Muscle layer of colon (tissue), 2 donors: ENCODE results near the gene TUFT1.

Source experiments
- H3K27ac ChIP-seq: one replicate; pipeline ENCODE4 v1.7.0; 2013; ENCODE audit warnings: low read depth, mild to moderate bottlenecking, low read length, moderate library complexity
- H3K27me3 ChIP-seq, 2 donors: one replicate each; pipeline ENCODE4 v1.7.0; 2013; ENCODE audit warnings: low read length in 2 of 2, mild to moderate bottlenecking in 2 of 2; ENCODE audit not compliant: insufficient read depth in 2 of 2, control insufficient read depth in 1 of 2
- H3K36me3 ChIP-seq: one replicate; pipeline ENCODE4 v1.7.0; 2013; ENCODE audit warnings: mild to moderate bottlenecking, low read length; ENCODE audit not compliant: insufficient read depth
- H3K4me1 ChIP-seq: one replicate; pipeline ENCODE4 v1.7.0; 2013; ENCODE audit warnings: mild to moderate bottlenecking, low read length; ENCODE audit not compliant: insufficient read depth
- H3K4me3 ChIP-seq, 2 donors: one replicate each; pipeline ENCODE4 v1.7.0; 2013; ENCODE audit warnings: low read length in 2 of 2, low read depth in 1 of 2, mild to moderate bottlenecking in 1 of 2, moderate library complexity in 1 of 2
- H3K9ac ChIP-seq: one replicate; pipeline ENCODE4 v1.7.0; 2013; ENCODE audit warnings: low read length
- H3K9me3 ChIP-seq: one replicate; pipeline ENCODE4 v1.7.0; 2013; ENCODE audit warnings: mild to moderate bottlenecking, low read length
- donor health status: abdominal sarcoma.
- donor health status: Adenocarcinoma of cecum.

TUFT1 gene

DNA sequence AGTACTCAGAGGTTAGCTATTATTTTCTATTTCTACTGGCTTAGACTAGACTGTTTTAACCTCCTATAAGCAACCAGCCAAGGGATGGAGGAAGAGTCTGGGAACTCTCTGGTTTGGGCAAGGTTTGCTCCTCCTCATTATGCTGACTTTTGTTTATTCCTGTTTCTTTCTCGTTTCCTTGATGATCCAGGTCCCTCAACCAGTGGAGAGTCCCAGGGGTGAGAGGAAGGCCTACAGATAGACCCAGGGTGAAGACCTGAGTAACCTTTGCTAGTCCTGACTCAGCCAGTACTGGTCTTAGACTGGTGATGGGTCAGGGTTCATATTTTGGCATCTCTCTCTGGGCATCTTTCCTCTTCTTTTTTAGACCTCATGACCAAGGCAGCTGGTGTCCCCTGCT, 5.4 kb downstream of the TUFT1 start:
- H3K9me3 ChIP-seq = no peaks in the 10 kb centered on the region
- peaks cover 33% of the 10 kb centered on the region for H3K4me1 ChIP-seq
- no peak overlapping the region for H3K4me3 ChIP-seq
- no peak overlapping the region for H3K27ac ChIP-seq
- no peak overlapping the region for H3K9ac ChIP-seq
- H3K27me3 ChIP-seq = no peaks in the 10 kb centered on the region
- H3K36me3 ChIP-seq = no peaks in the 10 kb centered on the region

GRCh38 chr1:151546011-151546925, 6.2 kb downstream of the TUFT1 start:
- no peak overlapping the region for H3K4me3 ChIP-seq
- H3K9me3 ChIP-seq = no peaks in the 10 kb centered on the region
- H3K4me1 ChIP-seq = peaks cover 29% of the 10 kb centered on the region
- H3K36me3 ChIP-seq = no peaks in the 10 kb centered on the region
- H3K9ac ChIP-seq = no peak overlapping the region
- H3K27ac ChIP-seq = no peak overlapping the region
- no peaks in the 10 kb centered on the region for H3K27me3 ChIP-seq

DNA sequence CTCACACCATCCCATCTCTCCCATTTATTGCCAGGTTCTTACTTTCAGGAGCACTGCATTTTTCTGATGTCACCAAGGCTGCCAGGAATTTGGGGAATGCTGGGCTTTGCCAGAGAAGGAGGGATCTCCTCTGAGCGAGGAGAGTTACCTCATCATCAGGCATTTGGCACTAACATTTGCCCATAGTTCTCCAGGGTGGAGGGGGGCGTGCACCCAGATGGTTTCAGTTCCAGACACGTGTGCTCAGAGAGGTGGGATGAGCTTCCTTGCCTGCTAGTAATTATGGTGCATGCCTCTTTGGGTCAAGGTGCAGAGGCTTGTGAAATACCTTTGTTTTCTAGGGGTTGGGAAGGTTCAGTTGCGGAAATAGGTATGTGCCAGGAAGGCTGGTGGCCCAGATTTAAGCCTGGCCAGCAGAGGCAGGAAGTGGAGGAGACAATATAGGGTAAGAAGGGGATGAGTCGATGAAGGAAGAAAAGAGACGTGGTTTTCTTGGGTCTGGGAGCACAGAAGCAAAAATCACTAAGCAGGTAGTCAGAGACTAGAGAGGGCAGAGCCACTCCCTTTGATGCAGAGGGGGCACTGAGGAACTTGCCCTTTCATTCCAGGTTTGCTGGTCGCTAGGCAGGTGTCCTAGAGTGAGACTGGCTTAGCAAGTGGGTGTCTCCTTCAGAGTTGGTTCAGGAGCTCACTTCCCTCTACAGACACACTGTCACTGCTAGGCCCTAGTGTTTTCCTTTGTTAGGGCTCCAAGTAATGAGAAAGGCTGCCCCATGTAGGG, 7.2 kb downstream of the TUFT1 start:
- Histone ChIP-seq H3K9ac (no peak overlapping the region), H3K9me3 (no peaks in the 10 kb centered on the region), H3K4me3 (no peak overlapping the region), H3K27me3 (no peaks in the 10 kb centered on the region), H3K27ac (no peak overlapping the region), H3K4me1 (peaks cover 19% of the 10 kb centered on the region), H3K36me3 (no peaks in the 10 kb centered on the region)

GRCh38 chr1:151547900-151548230, 7.8 kb downstream of the TUFT1 start:
- H3K4me3 ChIP-seq = no peak overlapping the region

GRCh38 chr1:151549199-151549598, 9.1 kb downstream of the TUFT1 start:
- Histone ChIP-seq H3K4me1 (peaks cover 11% of the 10 kb centered on the region), H3K4me3 (no peak overlapping the region), H3K9me3 (no peaks in the 10 kb centered on the region), H3K36me3 (no peaks in the 10 kb centered on the region), H3K27ac (no peak overlapping the region), H3K27me3 (no peaks in the 10 kb centered on the region), H3K9ac (no peak overlapping the region)

More at GRCh38 chr1:151547900-151548230, 7.8 kb downstream of the TUFT1 start:
- H3K36me3 ChIP-seq = no peaks in the 10 kb centered on the region
- no peak overlapping the region for H3K9ac ChIP-seq
- H3K27ac ChIP-seq = no peak overlapping the region
- no peaks in the 10 kb centered on the region for H3K27me3 ChIP-seq
- no peaks in the 10 kb centered on the region for H3K9me3 ChIP-seq
- H3K4me1 ChIP-seq = peaks cover 14% of the 10 kb centered on the region

GRCh38 chr1:151553659-151554058, 13.6 kb downstream of the TUFT1 start:
- Histone ChIP-seq H3K9me3 (no peaks in the 10 kb centered on the region), H3K4me1 (no peaks in the 10 kb centered on the region), H3K27ac (no peak overlapping the region), H3K4me3 (no peak overlapping the region), H3K36me3 (no peaks in the 10 kb centered on the region), H3K9ac (no peak overlapping the region), H3K27me3 (no peaks in the 10 kb centered on the region)

DNA sequence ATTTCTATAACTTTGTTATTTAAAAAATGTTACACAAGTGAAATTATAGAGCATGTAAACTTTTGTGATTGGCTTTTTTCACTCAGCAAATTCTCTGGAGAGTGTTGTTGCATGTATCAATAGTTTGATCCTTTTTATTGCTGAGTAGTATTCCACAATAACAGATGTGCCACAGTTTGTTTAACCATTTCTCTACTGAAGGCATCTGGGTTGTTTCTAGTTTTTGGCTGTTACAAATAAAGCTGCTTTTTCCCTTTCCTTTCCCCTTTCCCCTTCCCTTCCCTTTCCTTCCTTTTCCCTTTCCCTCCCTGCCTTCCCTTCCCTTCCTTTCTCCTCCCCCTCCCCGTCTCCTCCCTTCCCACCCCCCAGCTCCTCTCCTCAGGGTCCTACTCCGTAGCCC, 15.9 kb downstream of the TUFT1 start:
- Histone ChIP-seq H3K4me3 (no peak overlapping the region), H3K9me3 (no peaks in the 10 kb centered on the region), H3K27me3 (no peaks in the 10 kb centered on the region), H3K36me3 (no peaks in the 10 kb centered on the region), H3K4me1 (no peaks in the 10 kb centered on the region), H3K27ac (no peak overlapping the region), H3K9ac (no peak overlapping the region)

DNA sequence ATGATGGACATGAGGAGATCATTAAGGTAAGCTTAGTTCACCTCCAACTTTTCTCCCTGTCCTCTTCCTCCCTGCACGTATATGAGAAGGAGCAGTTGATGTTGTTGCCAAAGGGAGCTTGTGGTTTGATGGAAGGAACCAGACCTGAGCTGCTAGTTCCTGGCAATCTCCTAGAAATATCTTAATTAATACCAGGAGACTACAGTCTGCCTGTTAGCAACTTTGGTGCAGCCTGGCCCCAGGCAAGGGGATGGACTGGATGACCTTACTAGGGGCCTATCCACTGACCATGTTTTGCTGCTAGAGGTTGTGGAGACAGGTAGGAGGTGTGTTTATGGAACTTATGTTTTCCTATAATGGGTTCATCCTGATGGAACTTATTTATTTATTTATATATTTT, 22.6 kb downstream of the TUFT1 start:
- Histone ChIP-seq H3K9me3 (no peaks in the 10 kb centered on the region), H3K4me3 (no peak overlapping the region), H3K36me3 (peaks cover 31% of the 10 kb centered on the region), H3K4me1 (no peaks in the 10 kb centered on the region), H3K27me3 (no peaks in the 10 kb centered on the region), H3K9ac (no peak overlapping the region), H3K27ac (no peak overlapping the region)

DNA sequence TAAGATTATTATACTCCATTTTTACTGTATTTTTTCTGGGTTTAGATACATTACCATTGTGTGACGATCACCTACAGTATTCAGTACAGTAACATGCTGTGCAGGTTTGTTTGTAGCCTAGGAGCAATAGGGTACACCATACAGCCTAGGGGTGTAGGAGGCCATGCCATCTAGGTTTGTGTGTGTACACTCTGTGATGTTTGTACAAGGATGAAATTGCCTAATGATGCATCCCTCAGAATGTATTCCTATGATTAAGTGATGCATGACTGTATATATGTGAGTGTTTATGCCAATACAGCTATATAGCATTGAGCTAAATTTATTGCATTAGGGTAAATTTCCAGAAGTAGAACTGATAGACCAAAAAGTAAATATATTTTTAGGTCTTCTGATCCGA, 23.3 kb downstream of the TUFT1 start:
- Histone ChIP-seq H3K4me1 (no peaks in the 10 kb centered on the region), H3K36me3 (peaks cover 35% of the 10 kb centered on the region), H3K9ac (no peak overlapping the region), H3K4me3 (no peak overlapping the region), H3K27ac (no peak overlapping the region), H3K9me3 (no peaks in the 10 kb centered on the region), H3K27me3 (no peaks in the 10 kb centered on the region)

GRCh38 chr1:151565502-151566189, 25.5 kb downstream of the TUFT1 start:
- H3K9me3 ChIP-seq = no peaks in the 10 kb centered on the region
- no peak overlapping the region for H3K4me3 ChIP-seq
- no peak overlapping the region for H3K27ac ChIP-seq
- H3K4me1 ChIP-seq = no peaks in the 10 kb centered on the region
- no peaks in the 10 kb centered on the region for H3K27me3 ChIP-seq
- no peak overlapping the region for H3K9ac ChIP-seq
- H3K36me3 ChIP-seq = peaks cover 52% of the 10 kb centered on the region

- Histone ChIP-seq H3K36me3 (peaks cover 54% of the 10 kb centered on the region), H3K4me1 (no peaks in the 10 kb centered on the region), H3K9me3 (no peaks in the 10 kb centered on the region), H3K4me3 (no peak overlapping the region), H3K9ac (no peak overlapping the region), H3K27me3 (no peaks in the 10 kb centered on the region), H3K27ac (no peak overlapping the region)
Observed at GRCh38 chr1:151568626-151569088, 28.5 kb downstream of the TUFT1 start.
